ENCODE measurements around the gene KRTAP5-2.

KRTAP5-2 gene

GRCh38 chr11:1554981-1555712 is 42.9 kb downstream of the KRTAP5-2 start:
- no peak for TF ChIP-seq CTCF (IDR thresholded peaks at IDR 0.05; ENCODE audit: insufficient read depth, low read depth, low read length, missing control alignments)
- DNase-seq (ENCODE audit: low read depth): no peak
- no peak overlapping the region for H3K4me3 ChIP-seq (ENCODE audit: low read length)

- no peak overlapping the region for H3K4me3 ChIP-seq (ENCODE audit: low read length)
- no peak for DNase-seq (ENCODE audit: low read depth)
- TF ChIP-seq CTCF (IDR thresholded peaks at IDR 0.05; ENCODE audit: insufficient read depth, low read depth, low read length, missing control alignments): no peak
These were observed 44.1 kb downstream of the KRTAP5-2 start for GRCh38 chr11:1553808-1554594.

- no peak for DNase-seq (ENCODE audit: low read depth)
- H3K4me3 ChIP-seq (ENCODE audit: low read length): no peak overlapping the region
- TF ChIP-seq CTCF (IDR thresholded peaks at IDR 0.05; ENCODE audit: insufficient read depth, low read depth, low read length, missing control alignments): no peak
These were observed 48.5 kb downstream of the KRTAP5-2 start for GRCh38 chr11:1549338-1550330.

GRCh38 chr11:1548221-1549070 is 49.6 kb downstream of the KRTAP5-2 start:
- no peak for TF ChIP-seq CTCF (IDR thresholded peaks at IDR 0.05; ENCODE audit: insufficient read depth, low read depth, low read length, missing control alignments)
- peak; percentile 68 for DNase-seq (ENCODE audit: low read depth)
- H3K4me3 ChIP-seq (ENCODE audit: low read length): no peak overlapping the region

GRCh38 chr11:1547467-1548098 is 50.5 kb downstream of the KRTAP5-2 start:
- TF ChIP-seq CTCF (IDR thresholded peaks at IDR 0.05; ENCODE audit: insufficient read depth, low read depth, low read length, missing control alignments): no peak
- no peak overlapping the region for H3K4me3 ChIP-seq (ENCODE audit: low read length)
- DNase-seq (ENCODE audit: low read depth): no peak

Data from epithelial cell of esophagus (primary cell).